ENCODE results near the gene NR2E1. TPM values are rescaled to one million over a fixed set of nuclear protein-coding genes. Genes with fewer than 3 reads are reported as not detected.

Gene NR2E1
- total RNA-seq, 1 donor from 2014 or later = not detected

GRCh38 chr6:108171918-108172516 is 6.2 kb downstream of the NR2E1 start:
- DNase-seq (ENCODE audit: low read depth) = no peak
- Histone ChIP-seq H3K36me3 (ENCODE audit: control insufficient read depth, insufficient read depth, low read length) (no peaks in the 10 kb centered on the region), H3K4me3 (ENCODE audit: low read depth, low read length) (no peak overlapping the region), H3K27me3 (ENCODE audit: control insufficient read depth, insufficient read depth, low read length) (peaks cover 90% of the 10 kb centered on the region)
- no peak for TF ChIP-seq CTCF (IDR thresholded peaks at IDR 0.05; ENCODE audit: insufficient read depth, low read length, poor library complexity, severe bottlenecking)

- DNase-seq (ENCODE audit: low read depth) = no peak
- H3K27me3 ChIP-seq (ENCODE audit: control insufficient read depth, insufficient read depth, low read length) = peaks cover 76% of the 10 kb centered on the region
- no peak overlapping the region for H3K4me3 ChIP-seq (ENCODE audit: low read depth, low read length)
- H3K36me3 ChIP-seq (ENCODE audit: control insufficient read depth, insufficient read depth, low read length) = no peaks in the 10 kb centered on the region
- TF ChIP-seq CTCF (IDR thresholded peaks at IDR 0.05; ENCODE audit: insufficient read depth, low read length, poor library complexity, severe bottlenecking) = no peak
These were observed 8.8 kb downstream of the NR2E1 start for GRCh38 chr6:108174371-108175175.

GRCh38 chr6:108175176-108175591 is 9.4 kb downstream of the NR2E1 start:
- DNase-seq (ENCODE audit: low read depth) = no peak
- H3K4me3 ChIP-seq (ENCODE audit: low read depth, low read length) = no peak overlapping the region

GRCh38 chr6:108175592-108176279 is 9.9 kb downstream of the NR2E1 start:
- no peak for DNase-seq (ENCODE audit: low read depth)
- Histone ChIP-seq H3K4me3 (ENCODE audit: low read depth, low read length) (no peak overlapping the region), H3K27me3 (ENCODE audit: control insufficient read depth, insufficient read depth, low read length) (peaks cover 69% of the 10 kb centered on the region), H3K36me3 (ENCODE audit: control insufficient read depth, insufficient read depth, low read length) (no peaks in the 10 kb centered on the region)
- peak; percentile 8 for TF ChIP-seq CTCF (IDR thresholded peaks at IDR 0.05; ENCODE audit: insufficient read depth, low read length, poor library complexity, severe bottlenecking)

More at GRCh38 chr6:108175176-108175591, 9.4 kb downstream of the NR2E1 start:
- no peak for TF ChIP-seq CTCF (IDR thresholded peaks at IDR 0.05; ENCODE audit: insufficient read depth, low read length, poor library complexity, severe bottlenecking)
- Histone ChIP-seq H3K36me3 (ENCODE audit: control insufficient read depth, insufficient read depth, low read length) (no peaks in the 10 kb centered on the region), H3K27me3 (ENCODE audit: control insufficient read depth, insufficient read depth, low read length) (peaks cover 73% of the 10 kb centered on the region)

GRCh38 chr6:108176281-108177089 is 10.7 kb downstream of the NR2E1 start:
- Histone ChIP-seq H3K36me3 (ENCODE audit: control insufficient read depth, insufficient read depth, low read length) (no peaks in the 10 kb centered on the region), H3K4me3 (ENCODE audit: low read depth, low read length) (no peak overlapping the region), H3K27me3 (ENCODE audit: control insufficient read depth, insufficient read depth, low read length) (peaks cover 64% of the 10 kb centered on the region)
- DNase-seq (ENCODE audit: low read depth) = no peak
- TF ChIP-seq CTCF (IDR thresholded peaks at IDR 0.05; ENCODE audit: insufficient read depth, low read length, poor library complexity, severe bottlenecking) = no peak

Data from kidney epithelial cell (primary cell).